DND-41 (cell line): Measurements from ENCODE around the gene CFAP100.

ENCODE experiments used
- ATAC-seq: fragments of 200-7000 bp; cut with Tn5 transposase; 3 replicates; pipeline ENCODE4 v1.9.1; 2021; ENCODE audit warnings: low read depth; ENCODE audit not compliant: insufficient read depth
- DNase-seq: peaks from one replicate; pipeline ENCODE4 v3.0.0-alpha.2; 2020
- H2AFZ ChIP-seq: 2 replicates; pipeline ENCODE4 v1.6.0; 2012; ENCODE audit warnings: low read depth, low read length
- H3K27ac ChIP-seq: 2 replicates; pipeline ENCODE4 v1.5.1; 2012; ENCODE audit warnings: low read length, inconsistent platforms
- H3K27me3 ChIP-seq: fragments of 200-600 bp; sonication (generic); 2 replicates; pipeline ENCODE4 v1.6.0; 2012; ENCODE audit warnings: low read length, mild to moderate bottlenecking, inconsistent platforms; ENCODE audit not compliant: insufficient read depth, poor library complexity
- H3K36me3 ChIP-seq: 2 replicates; pipeline ENCODE4 v1.5.1; 2012; ENCODE audit warnings: low read length, inconsistent platforms; ENCODE audit not compliant: insufficient read depth
- H3K4me1 ChIP-seq: 2 replicates; pipeline ENCODE4 v1.5.1; 2012; ENCODE audit warnings: mild to moderate bottlenecking, low read length; ENCODE audit not compliant: insufficient read depth
- H3K4me2 ChIP-seq: 2 replicates; pipeline ENCODE4 v1.6.0; 2012; ENCODE audit warnings: mild to moderate bottlenecking, moderate library complexity, low read length, inconsistent platforms; ENCODE audit not compliant: insufficient read depth
- H3K4me3 ChIP-seq, 2 experiments: fragments of 200-600 bp in 1 of 2; shearing (Covaris generic) in 1 of 2; 2 replicates each; pipeline ENCODE4 v1.5.1; 2012 to 2016; ENCODE audit warnings: inconsistent platforms in 2 of 2, low read length in 2 of 2, mild to moderate bottlenecking in 2 of 2, low read depth in 1 of 2, moderate library complexity in 1 of 2
- H3K79me2 ChIP-seq: 2 replicates; pipeline ENCODE4 v1.6.0; 2012; ENCODE audit warnings: low read length, inconsistent platforms; ENCODE audit not compliant: insufficient read depth
- H3K9ac ChIP-seq: 2 replicates; pipeline ENCODE4 v1.6.0; 2012; ENCODE audit warnings: low read depth, mild to moderate bottlenecking, inconsistent platforms, low read length, moderate library complexity
- H3K9me3 ChIP-seq: 2 replicates; pipeline ENCODE4 v1.5.1; 2012; ENCODE audit warnings: low read length, moderate library complexity, mild to moderate bottlenecking, inconsistent platforms; ENCODE audit not compliant: insufficient read depth, severe bottlenecking
- H4K20me1 ChIP-seq: 2 replicates; pipeline ENCODE4 v1.6.0; 2012; ENCODE audit warnings: low read length; ENCODE audit not compliant: insufficient read depth
- EZH2 ChIP-seq: IDR thresholded peaks from 3 replicates; pipeline ENCODE4 v1.6.1; 2012; ENCODE audit warnings: borderline replicate concordance, low read depth, mild to moderate bottlenecking, moderate library complexity, low read length, inconsistent platforms; ENCODE audit not compliant: severe bottlenecking
- TF ChIP-seq, protein P1 (sequence below): IDR thresholded peaks from 2 replicates; pipeline ENCODE4 v1.5.1; 2012; ENCODE audit warnings: borderline replicate concordance, low read length, moderate library complexity, mild to moderate bottlenecking; ENCODE audit not compliant: poor library complexity, severe bottlenecking; ENCODE audit errors: extremely low read depth

Gene CFAP100

DNA sequence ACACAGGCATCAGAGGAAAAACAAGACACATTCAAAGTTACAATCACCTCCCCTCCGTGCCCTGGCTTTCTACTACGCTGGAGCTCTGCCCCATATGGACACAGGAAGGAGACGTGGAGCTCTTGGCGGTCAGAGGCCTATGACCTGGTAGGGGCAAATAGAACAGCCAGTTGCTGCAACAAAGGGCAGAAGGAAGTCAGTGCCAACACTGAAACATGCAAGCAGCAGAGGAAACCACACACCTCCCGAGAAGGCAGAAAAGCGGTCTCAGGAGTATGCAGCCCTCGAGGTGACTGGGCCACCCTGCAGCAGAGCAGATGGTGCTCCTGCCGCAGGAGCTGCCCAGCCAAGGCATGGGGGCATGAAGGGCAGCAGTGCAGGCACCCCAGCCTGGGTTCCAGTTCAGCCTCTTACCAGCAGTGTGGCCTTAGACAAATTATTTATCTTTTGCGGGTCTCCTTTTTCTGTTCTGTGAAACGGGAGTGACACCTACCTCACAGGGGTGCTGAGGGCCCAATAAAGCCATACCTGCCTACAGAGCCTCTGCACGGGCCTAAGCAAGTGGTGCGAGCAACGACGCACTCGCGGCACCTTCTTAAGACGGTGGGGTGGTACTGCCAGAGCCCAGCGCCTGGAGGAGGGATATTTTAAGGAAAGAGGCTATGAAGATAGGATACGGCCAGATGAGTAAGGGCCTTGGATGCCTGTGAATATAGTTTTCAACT, 72.3 kb downstream of the CFAP100 start:
- TF ChIP-seq EZH2 = no peak
- TF ChIP-seq, protein P1, sequence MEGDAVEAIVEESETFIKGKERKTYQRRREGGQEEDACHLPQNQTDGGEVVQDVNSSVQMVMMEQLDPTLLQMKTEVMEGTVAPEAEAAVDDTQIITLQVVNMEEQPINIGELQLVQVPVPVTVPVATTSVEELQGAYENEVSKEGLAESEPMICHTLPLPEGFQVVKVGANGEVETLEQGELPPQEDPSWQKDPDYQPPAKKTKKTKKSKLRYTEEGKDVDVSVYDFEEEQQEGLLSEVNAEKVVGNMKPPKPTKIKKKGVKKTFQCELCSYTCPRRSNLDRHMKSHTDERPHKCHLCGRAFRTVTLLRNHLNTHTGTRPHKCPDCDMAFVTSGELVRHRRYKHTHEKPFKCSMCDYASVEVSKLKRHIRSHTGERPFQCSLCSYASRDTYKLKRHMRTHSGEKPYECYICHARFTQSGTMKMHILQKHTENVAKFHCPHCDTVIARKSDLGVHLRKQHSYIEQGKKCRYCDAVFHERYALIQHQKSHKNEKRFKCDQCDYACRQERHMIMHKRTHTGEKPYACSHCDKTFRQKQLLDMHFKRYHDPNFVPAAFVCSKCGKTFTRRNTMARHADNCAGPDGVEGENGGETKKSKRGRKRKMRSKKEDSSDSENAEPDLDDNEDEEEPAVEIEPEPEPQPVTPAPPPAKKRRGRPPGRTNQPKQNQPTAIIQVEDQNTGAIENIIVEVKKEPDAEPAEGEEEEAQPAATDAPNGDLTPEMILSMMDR = no peak
- H3K79me2 ChIP-seq = peaks cover 86% of the 10 kb centered on the region
- H3K27ac ChIP-seq = no peak overlapping the region
- no peaks in the 10 kb centered on the region for H3K9me3 ChIP-seq
- peaks cover 97% of the 10 kb centered on the region for H3K36me3 ChIP-seq
- H3K4me2 ChIP-seq = no peak overlapping the region
- H3K9ac ChIP-seq = no peak overlapping the region
- H4K20me1 ChIP-seq = peaks cover 83% of the 10 kb centered on the region
- DNase-seq = no peak
- H3K4me3 ChIP-seq = no peak overlapping the region
- no peak overlapping the region for H2AFZ ChIP-seq
- peaks cover 11% of the 10 kb centered on the region for H3K4me1 ChIP-seq
- H3K27me3 ChIP-seq = no peaks in the 10 kb centered on the region
- no peak for ATAC-seq

DNA sequence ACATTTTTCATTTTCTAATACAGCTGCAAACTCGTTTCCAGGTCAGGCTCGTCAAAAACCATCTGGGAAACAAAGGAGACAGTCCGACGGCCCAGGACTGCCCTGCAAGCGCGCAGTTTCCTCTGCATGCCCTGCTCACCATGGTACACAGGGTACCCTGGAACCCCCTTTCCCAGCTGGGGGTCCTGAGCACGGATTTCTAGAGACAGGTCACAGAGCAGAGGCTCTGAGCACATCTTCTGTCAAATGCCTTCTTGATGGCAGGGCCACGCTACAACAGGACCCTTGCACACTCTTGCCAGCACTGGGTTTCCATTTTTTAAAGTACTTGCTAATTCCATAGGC, 72.9 kb downstream of the CFAP100 start:
- no peak overlapping the region for H2AFZ ChIP-seq
- no peak overlapping the region for H3K9ac ChIP-seq
- H3K79me2 ChIP-seq = peaks cover 86% of the 10 kb centered on the region
- H3K4me3 ChIP-seq = no peak overlapping the region
- no peaks in the 10 kb centered on the region for H3K9me3 ChIP-seq
- H3K4me1 ChIP-seq = peaks cover 16% of the 10 kb centered on the region
- DNase-seq = no peak
- no peaks in the 10 kb centered on the region for H3K27me3 ChIP-seq
- H4K20me1 ChIP-seq = peaks cover 83% of the 10 kb centered on the region
- H3K36me3 ChIP-seq = peaks cover 97% of the 10 kb centered on the region
- no peak for ATAC-seq
- H3K4me2 ChIP-seq = no peak overlapping the region
- H3K27ac ChIP-seq = no peak overlapping the region
- TF ChIP-seq, protein P1 = no peak
- TF ChIP-seq EZH2 = no peak

DNA sequence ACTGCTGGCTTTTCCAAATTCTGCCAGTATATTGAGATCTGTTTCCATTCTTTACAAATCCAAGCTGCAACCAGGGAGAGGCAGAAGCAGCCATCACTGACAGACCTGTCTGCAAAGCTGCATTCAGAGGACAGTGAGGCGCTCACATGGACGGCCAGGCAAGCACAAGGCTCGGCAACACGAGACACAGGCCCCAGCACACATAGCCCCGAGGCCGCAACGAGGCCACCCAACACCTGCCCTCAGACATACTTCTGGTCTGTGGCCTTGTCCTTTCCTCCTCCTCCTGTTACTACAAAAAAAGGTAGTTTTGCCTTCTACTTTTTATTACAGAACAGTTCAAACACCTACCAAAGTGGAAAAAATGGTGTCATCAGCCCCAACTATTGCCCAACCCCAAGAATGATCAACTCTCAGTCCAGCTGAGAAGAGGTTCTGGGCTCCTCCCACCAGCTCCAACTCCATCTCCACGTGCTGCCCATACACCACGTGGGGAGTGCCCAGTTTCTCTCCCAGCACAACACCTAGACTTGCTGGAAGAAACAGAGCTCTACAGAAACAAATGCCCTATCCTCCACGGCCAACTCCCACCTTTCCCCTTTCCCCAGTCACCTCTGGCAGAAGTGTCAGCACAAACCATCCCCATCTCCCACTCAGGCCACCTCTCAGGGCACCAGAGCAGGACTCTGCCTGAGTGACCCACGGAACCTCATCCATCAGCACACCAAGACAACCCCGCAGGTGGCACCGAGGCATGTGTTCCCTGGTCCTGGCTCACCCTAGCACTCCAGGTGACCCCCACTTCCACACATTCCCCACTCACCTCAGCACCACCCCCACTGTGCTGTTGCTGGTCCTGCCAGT, 73.6 kb downstream of the CFAP100 start:
- Histone ChIP-seq H3K4me1 (peaks cover 23% of the 10 kb centered on the region), H3K27ac (no peak overlapping the region), H3K27me3 (no peaks in the 10 kb centered on the region), H3K9ac (no peak overlapping the region), H3K4me3 (no peak overlapping the region), H3K79me2 (peaks cover 90% of the 10 kb centered on the region), H3K9me3 (no peaks in the 10 kb centered on the region), H3K4me2 (no peak overlapping the region), H2AFZ (no peak overlapping the region), H4K20me1 (peaks cover 88% of the 10 kb centered on the region), H3K36me3 (peaks cover 98% of the 10 kb centered on the region)
- no peak for TF ChIP-seq EZH2
- TF ChIP-seq, protein P1 = no peak
- no peak for DNase-seq
- ATAC-seq = no peak
